Left ventricle myocardium inferior (tissue), 1 donor: Measurements from ENCODE around the gene TRNT1. TPM values are rescaled to one million over a fixed set of nuclear protein-coding genes. Genes with fewer than 3 reads are reported as not detected.

Source experiments
- DNase-seq: peaks from one replicate; pipeline ENCODE4 v3.0.0-alpha.2; 2020
- H3K27ac ChIP-seq: fragments of 200-600 bp; replicated peaks from 2 replicates; pipeline ENCODE4 v1.8.0; 2021
- H3K27me3 ChIP-seq: fragments of 200-600 bp; 2 replicates; pipeline ENCODE4 v1.8.0; 2021; ENCODE audit warnings: low read depth
- H3K36me3 ChIP-seq: fragments of 200-600 bp; 2 replicates; pipeline ENCODE4 v1.8.0; 2021
- H3K4me1 ChIP-seq: fragments of 200-600 bp; 2 replicates; pipeline ENCODE4 v1.8.0; 2021
- H3K4me3 ChIP-seq: fragments of 200-600 bp; 2 replicates; pipeline ENCODE4 v1.8.0; 2021; ENCODE audit warnings: mild to moderate bottlenecking, moderate library complexity
- H3K9me3 ChIP-seq: fragments of 200-600 bp; replicated peaks from 2 replicates; pipeline ENCODE4 v1.8.0; 2021
- intact Hi-C: fragments of 100-400 bp; cut with micrococcal nuclease; formaldehyde crosslinking; loops from one replicate; pipeline ENCODE4 v1.11.0; 2022
- total RNA-seq: library from RNA; stranded (reverse); fragmentation: NEBNext Ultra II Directional; extraction: Animal tissue kit (Norgen Biotek cat#: 25700); gene quantifications from one replicate; pipeline ENCODE4 v1.2.1, GENCODE V29; 2021
- TF ChIP-seq, protein P1 (sequence below): fragments of 200-600 bp; IDR thresholded peaks from 2 replicates; pipeline ENCODE4 v1.8.0; 2021; ENCODE audit warnings: antibody characterized with exemption, mild to moderate bottlenecking, borderline replicate concordance
- donor health status: DM: no; HTN: yes; CAD: no; lungs with severe emphysema.

The TRNT1 gene
- total RNA-seq, 1 donor from 2014 or later = 14.6 TPM

- Histone ChIP-seq H3K4me3 (no peak overlapping the region), H3K36me3 (peaks cover 87% of the 10 kb centered on the region), H3K4me1 (peaks cover 16% of the 10 kb centered on the region), H3K27me3 (no peaks in the 10 kb centered on the region), H3K27ac (no peak overlapping the region), H3K9me3 (no peaks in the 10 kb centered on the region)
- DNase-seq = no peak
- intact Hi-C loops = no loop called here
- TF ChIP-seq, protein P1, sequence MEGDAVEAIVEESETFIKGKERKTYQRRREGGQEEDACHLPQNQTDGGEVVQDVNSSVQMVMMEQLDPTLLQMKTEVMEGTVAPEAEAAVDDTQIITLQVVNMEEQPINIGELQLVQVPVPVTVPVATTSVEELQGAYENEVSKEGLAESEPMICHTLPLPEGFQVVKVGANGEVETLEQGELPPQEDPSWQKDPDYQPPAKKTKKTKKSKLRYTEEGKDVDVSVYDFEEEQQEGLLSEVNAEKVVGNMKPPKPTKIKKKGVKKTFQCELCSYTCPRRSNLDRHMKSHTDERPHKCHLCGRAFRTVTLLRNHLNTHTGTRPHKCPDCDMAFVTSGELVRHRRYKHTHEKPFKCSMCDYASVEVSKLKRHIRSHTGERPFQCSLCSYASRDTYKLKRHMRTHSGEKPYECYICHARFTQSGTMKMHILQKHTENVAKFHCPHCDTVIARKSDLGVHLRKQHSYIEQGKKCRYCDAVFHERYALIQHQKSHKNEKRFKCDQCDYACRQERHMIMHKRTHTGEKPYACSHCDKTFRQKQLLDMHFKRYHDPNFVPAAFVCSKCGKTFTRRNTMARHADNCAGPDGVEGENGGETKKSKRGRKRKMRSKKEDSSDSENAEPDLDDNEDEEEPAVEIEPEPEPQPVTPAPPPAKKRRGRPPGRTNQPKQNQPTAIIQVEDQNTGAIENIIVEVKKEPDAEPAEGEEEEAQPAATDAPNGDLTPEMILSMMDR = no peak
These were observed 34.1 kb downstream of the TRNT1 start for GRCh38 chr3:3160826-3161225.

DNA sequence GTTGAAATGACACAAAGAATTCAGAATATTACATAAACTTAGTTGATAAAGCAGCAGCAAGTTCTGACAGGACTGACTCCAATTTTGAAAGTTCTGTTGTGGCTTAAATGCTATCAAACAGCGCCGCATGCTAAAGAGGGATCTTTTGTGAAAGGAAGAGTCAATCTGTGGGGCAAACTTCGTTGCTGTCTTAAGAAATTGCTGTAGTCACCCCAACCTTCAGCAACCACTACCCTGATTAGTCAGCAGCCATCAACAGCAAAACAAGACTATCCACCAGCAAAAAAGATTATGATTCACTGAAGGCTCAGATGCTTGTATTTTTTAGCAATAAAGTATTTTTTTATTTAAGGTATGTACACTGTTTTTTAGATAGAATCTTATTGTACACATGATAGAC is 38.5 kb downstream of the TRNT1 start:
- Histone ChIP-seq H3K4me1 (peaks cover 17% of the 10 kb centered on the region), H3K36me3 (peaks cover 94% of the 10 kb centered on the region), H3K4me3 (no peak overlapping the region), H3K9me3 (no peaks in the 10 kb centered on the region), H3K27me3 (no peaks in the 10 kb centered on the region), H3K27ac (no peak overlapping the region)
- no peak for DNase-seq
- intact Hi-C loops = no loop called here
- TF ChIP-seq, protein P1 = no peak

- H3K27ac ChIP-seq = no peak overlapping the region
- intact Hi-C loops = no loop called here
- peaks cover 94% of the 10 kb centered on the region for H3K36me3 ChIP-seq
These were observed 38.9 kb downstream of the TRNT1 start for GRCh38 chr3:3165650-3166049.

GRCh38 chr3:3170998-3171397 is 44.3 kb downstream of the TRNT1 start:
- intact Hi-C loops = no loop called here

More at GRCh38 chr3:3165650-3166049, 38.9 kb downstream of the TRNT1 start:
- H3K27me3 ChIP-seq = no peaks in the 10 kb centered on the region
- TF ChIP-seq, protein P1 = no peak
- H3K4me1 ChIP-seq = peaks cover 17% of the 10 kb centered on the region
- DNase-seq = no peak
- no peak overlapping the region for H3K4me3 ChIP-seq
- H3K9me3 ChIP-seq = no peaks in the 10 kb centered on the region

DNA sequence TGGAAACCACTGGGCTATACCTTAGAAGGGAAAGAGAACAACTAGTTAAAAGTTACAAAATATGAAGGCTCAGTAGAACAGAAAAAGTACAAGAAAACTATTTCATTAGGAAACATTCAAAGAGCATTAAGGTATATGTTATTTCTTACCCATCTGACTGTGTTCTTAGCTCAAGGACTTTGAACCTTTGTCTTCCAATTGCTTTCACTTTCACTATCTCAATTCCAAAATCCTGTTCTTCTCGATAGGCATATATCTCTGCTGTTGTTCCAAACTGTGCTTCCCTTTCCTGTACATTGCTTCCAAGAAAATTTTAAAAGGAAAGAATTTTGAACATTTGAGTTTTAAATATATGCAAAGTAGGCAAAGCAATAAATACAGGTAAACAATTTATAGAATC is 45.9 kb downstream of the TRNT1 start:
- Histone ChIP-seq H3K27ac (peak overlapping the region; percentile 83), H3K9me3 (no peaks in the 10 kb centered on the region), H3K4me1 (peaks cover 64% of the 10 kb centered on the region), H3K36me3 (peaks cover 68% of the 10 kb centered on the region), H3K27me3 (no peaks in the 10 kb centered on the region), H3K4me3 (peak overlapping the region; percentile 44)
- DNase-seq = no peak
- TF ChIP-seq, protein P1 = no peak
- intact Hi-C loops = no loop called here

More at GRCh38 chr3:3170998-3171397, 44.3 kb downstream of the TRNT1 start:
- H3K27me3 ChIP-seq = no peaks in the 10 kb centered on the region
- DNase-seq = no peak
- peak overlapping the region; percentile 83 for H3K27ac ChIP-seq
- H3K4me3 ChIP-seq = no peak overlapping the region
- peaks cover 48% of the 10 kb centered on the region for H3K4me1 ChIP-seq
- H3K9me3 ChIP-seq = no peaks in the 10 kb centered on the region
- peaks cover 85% of the 10 kb centered on the region for H3K36me3 ChIP-seq
- TF ChIP-seq, protein P1 = peak; percentile 54
